Cardiac fibroblast (primary cell): ENCODE data around the gene DGUOK.

Experiments used
- DNase-seq, 2 donors: peaks; one replicate each; pipeline versions ENCODE4 v3.0.0 to v3.0.0-alpha.2; 2010; ENCODE audit warnings: low read depth in 2 of 2
- H3K4me3 ChIP-seq, 2 donors: replicated peaks in 1 of 2; 1 replicate in 1 of 2; 2 replicates in 1 of 2; pipeline ENCODE4 v1.5.1; 2011; ENCODE audit warnings: low read depth in 2 of 2, low read length in 2 of 2, mild to moderate bottlenecking in 2 of 2, moderate library complexity in 1 of 2
- TF ChIP-seq, protein P1 (sequence below): IDR thresholded peaks from one replicate; pipeline ENCODE4 v1.5.1; 2011; ENCODE audit warnings: low read depth, mild to moderate bottlenecking, low read length, inconsistent platforms

Gene DGUOK

DNA sequence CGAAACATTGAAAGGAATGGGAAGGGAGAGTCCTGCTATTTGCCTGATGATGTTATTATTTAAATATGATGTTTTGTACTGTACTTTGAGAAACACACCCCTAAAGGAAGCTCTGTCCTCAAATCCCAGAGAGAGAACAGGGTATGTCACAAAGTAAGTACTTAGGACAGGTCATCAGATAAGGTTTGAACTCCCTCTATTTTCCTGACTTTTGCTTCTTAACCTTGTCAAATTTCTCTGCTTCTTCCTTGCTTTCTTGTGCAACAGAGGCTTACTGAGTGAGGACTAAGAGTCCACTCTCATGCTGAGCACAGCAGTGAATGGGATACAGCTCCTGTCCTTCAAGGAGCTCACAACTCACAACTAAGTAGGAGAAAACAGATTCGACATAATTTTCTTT is 3.7 kb downstream of the DGUOK start:
- peak; percentile 5 to 22 for DNase-seq
- no peak overlapping the region for H3K4me3 ChIP-seq
- TF ChIP-seq, protein P1, sequence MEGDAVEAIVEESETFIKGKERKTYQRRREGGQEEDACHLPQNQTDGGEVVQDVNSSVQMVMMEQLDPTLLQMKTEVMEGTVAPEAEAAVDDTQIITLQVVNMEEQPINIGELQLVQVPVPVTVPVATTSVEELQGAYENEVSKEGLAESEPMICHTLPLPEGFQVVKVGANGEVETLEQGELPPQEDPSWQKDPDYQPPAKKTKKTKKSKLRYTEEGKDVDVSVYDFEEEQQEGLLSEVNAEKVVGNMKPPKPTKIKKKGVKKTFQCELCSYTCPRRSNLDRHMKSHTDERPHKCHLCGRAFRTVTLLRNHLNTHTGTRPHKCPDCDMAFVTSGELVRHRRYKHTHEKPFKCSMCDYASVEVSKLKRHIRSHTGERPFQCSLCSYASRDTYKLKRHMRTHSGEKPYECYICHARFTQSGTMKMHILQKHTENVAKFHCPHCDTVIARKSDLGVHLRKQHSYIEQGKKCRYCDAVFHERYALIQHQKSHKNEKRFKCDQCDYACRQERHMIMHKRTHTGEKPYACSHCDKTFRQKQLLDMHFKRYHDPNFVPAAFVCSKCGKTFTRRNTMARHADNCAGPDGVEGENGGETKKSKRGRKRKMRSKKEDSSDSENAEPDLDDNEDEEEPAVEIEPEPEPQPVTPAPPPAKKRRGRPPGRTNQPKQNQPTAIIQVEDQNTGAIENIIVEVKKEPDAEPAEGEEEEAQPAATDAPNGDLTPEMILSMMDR: no peak

DNA sequence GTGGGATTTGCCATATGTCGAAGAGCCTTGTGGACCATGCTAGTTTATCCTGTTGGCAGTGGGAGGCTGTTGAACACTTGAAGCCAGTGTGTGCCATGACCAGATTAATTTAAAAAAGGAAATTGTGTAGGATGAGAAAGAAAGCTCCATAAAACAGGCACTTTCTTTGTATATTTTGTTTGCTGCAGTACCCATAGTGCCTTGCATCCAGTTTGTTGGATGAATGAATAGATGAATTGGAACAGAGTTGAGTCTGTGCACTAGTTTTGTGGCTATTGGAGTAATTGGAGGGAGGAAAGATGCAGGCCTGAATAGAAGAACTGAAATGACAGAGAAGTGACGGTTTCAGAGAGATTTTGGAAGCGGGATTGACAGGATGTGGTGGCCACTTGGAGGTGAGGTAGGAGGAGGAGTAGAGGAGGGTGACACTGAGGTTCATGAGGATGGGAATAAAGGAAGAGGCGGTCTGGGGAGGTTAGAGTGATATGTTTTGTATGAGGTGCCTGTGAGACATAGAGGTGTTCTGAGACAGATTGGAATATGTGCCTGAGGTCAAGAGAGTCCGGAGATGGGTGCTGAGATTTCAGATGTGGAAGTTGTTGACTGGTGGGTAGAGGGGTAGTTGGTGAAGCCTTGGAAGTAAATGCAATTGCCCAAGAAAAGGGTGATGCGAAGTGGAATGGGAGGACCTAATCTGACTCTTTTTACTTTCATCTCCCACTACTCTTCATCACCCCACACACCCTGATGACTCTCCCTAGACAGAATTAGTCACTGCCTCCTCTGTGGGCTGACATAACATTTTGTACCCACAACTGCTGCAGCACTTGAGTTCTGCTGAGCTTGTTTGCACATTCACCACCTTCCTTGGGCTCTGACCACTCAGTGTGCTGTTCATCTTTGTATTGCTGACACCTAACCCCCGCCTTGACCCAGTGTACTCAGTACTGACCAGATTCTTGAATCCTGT is 5.1 kb downstream of the DGUOK start:
- H3K4me3 ChIP-seq: no peak overlapping the region

DNA sequence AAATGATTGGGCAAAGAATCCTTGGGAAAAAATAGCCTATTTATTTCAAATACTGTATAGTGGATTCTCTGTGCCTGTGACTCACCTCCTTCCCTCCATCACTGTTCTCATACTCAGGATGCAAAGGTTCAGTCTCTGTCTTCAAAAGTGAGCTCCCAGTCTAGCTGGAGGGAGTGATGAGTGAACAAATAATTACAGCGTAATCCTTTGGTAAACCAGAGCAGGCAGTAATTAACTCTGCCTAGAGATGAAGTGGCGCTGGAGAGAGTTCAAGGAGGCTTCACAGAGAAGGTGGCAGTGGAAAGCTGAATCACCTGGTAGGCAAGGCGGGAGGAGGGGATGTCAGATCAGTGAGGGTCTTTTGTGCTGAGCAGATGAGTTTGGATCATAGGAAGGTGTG is 6.5 kb downstream of the DGUOK start:
- DNase-seq: no peak
- H3K4me3 ChIP-seq: no peak overlapping the region
- TF ChIP-seq, protein P1: no peak

More for the DNA sequence above, 5.1 kb downstream of the DGUOK start:
- peak in 1 of 2 donors; percentile 70 for DNase-seq
- TF ChIP-seq, protein P1: no peak

DNA sequence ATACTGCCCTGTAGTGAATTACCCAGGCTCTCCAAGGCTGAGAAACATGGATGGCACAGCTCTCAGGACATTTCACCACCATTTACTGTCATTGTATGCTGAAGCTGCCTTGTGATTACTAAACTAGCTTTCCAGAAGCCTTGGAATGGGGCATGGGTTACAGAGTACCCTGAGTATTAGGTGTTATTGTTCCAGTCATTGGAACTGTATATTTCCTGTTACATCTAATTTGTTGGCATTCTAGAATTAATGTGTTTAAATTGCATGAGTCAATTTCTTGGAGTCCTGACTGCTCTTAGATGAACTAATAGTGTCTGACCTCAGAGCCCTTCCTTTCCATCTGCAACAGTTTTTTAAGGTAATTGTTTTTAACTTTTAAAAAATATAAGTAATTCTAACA is 9.0 kb downstream of the DGUOK start:
- TF ChIP-seq, protein P1: no peak
- no peak for DNase-seq
- H3K4me3 ChIP-seq: no peak overlapping the region

DNA sequence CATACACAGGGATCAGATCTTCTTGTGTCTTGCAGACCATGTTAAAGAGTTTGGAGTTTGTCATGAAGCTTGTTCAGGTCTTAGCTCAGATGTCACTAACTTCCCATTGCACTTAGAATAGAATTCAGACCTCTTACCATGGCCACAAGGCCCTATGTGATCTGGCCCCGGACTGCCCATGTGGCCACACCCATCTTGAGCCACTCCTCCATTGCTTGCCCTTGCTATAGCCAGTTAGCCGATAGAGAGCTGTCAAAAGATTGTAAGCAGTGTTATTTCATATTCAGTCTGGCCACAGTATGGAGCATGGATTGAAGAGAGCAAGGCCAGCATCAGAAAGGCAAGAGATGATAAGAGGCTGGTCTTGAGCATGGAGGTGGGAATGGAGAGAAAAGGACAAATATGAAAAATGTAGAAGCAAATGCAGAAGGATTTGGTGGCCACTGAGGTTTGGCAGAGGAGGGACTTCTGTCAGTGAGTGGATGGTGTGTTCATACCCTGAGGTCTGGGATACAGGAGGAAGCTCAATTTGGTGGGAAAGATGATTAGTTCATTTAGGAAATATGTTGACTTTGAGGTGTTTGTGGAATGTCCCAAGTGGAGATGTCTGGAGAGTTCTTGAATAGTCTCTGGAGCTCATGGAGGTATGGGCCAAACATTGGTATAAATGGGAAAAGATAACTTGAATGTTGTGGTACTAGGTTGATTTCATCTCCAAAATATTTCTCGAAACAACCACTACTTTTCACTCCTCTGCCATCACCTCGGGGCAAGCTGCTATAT is 10.6 kb downstream of the DGUOK start:
- TF ChIP-seq, protein P1: no peak
- peak in 1 of 2 donors; percentile 15 for DNase-seq
- H3K4me3 ChIP-seq: no peak overlapping the region

DNA sequence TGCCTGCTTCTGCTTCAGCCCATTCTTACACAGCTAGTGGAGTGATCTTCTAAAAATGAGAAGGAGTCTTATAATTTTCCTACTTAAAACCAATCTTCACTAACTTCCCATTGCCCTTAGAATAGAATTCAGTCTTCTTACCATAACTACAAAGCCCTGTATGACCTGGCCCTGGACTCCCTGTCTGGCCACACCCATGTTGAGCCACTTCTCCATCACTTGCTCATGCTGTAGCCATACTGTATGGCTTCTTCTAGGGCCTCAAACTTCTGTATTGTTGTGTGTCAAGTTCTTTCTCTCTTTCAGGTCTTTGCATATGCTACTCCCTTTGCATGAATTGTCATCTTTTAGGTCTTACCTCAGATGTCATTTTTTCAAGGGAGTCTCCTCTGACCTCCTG is 11.2 kb downstream of the DGUOK start:
- TF ChIP-seq, protein P1: no peak
- no peak overlapping the region for H3K4me3 ChIP-seq
- DNase-seq: no peak
